Spleen (tissue), 11 donors: ENCODE measurements around the gene SEMA3E. TPM values are rescaled to one million over a fixed set of nuclear protein-coding genes. Genes with fewer than 3 reads are reported as not detected.

Experiments used
- DNase-seq: peaks from one replicate; pipeline ENCODE4 v3.0.0-alpha.2; 2020
- H3K27ac ChIP-seq, 8 donors: fragments of 200-600 bp; sonication (generic) in 7 of 8; 1 replicate in 4 of 8; 2 replicates in 4 of 8; pipeline versions ENCODE4 v1.5.0 to v1.8.0; 2016 to 2021; ENCODE audit warnings: inconsistent platforms in 4 of 8, mild to moderate bottlenecking in 4 of 8, moderate library complexity in 1 of 8
- H3K27me3 ChIP-seq, 7 donors: fragments of 200-600 bp; sonication (generic) in 6 of 7; replicated peaks in 1 of 7; 1 replicate in 4 of 7; 2 replicates in 3 of 7; pipeline versions ENCODE4 v1.5.0 to v1.8.0; 2016 to 2021; ENCODE audit warnings: inconsistent platforms in 3 of 7, mild to moderate bottlenecking in 1 of 7
- H3K36me3 ChIP-seq, 6 donors: fragments of 200-600 bp; sonication (generic) in 5 of 6; 1 replicate in 4 of 6; 2 replicates in 2 of 6; pipeline versions ENCODE4 v1.5.0 to v1.8.0; 2016 to 2021; ENCODE audit warnings: inconsistent platforms in 2 of 6
- H3K4me1 ChIP-seq, 6 donors: fragments of 200-600 bp; sonication (generic) in 5 of 6; 1 replicate in 3 of 6; 2 replicates in 3 of 6; pipeline versions ENCODE4 v1.5.0 to v1.8.0; 2016 to 2021; ENCODE audit warnings: inconsistent platforms in 3 of 6
- H3K4me3 ChIP-seq, 8 donors: fragments of 200-600 bp; sonication (generic) in 7 of 8; 1 replicate in 4 of 8; 2 replicates in 4 of 8; pipeline versions ENCODE4 v1.5.0 to v1.8.0; 2016 to 2021; ENCODE audit warnings: inconsistent platforms in 4 of 8, mild to moderate bottlenecking in 4 of 8, moderate library complexity in 2 of 8
- H3K9me3 ChIP-seq, 8 donors: fragments of 200-600 bp; sonication (generic) in 7 of 8; 1 replicate in 4 of 8; 2 replicates in 4 of 8; pipeline versions ENCODE4 v1.5.0 to v1.8.0; 2016 to 2021; ENCODE audit warnings: inconsistent platforms in 4 of 8
- POLR2A ChIP-seq, 3 donors: fragments of 450-650 bp; IDR thresholded peaks; one replicate each; pipeline ENCODE4 v1.5.1; 2017; ENCODE audit warnings: antibody characterized with exemption in 3 of 3, mild to moderate bottlenecking in 1 of 3
- POLR2AphosphoS5 ChIP-seq, 3 donors: sonication (generic); formaldehyde crosslinking; IDR thresholded peaks; one replicate each; pipeline ENCODE4 v1.5.1; 2017; ENCODE audit warnings: antibody characterized with exemption in 3 of 3
- WGBS, 5 donors: extraction: QIAGEN DNeasy Blood & Tissue Kit in 3 of 5; methylation state at CpG; one replicate each; pipeline versions ENCODE4 v1.1.5 to v1.1.7; 2013 to 2018; 5-methylcytosine and 5-hydroxymethylcytosine counted together
- intact Hi-C: fragments of 100-400 bp; cut with DNase I; formaldehyde crosslinking; loops from one replicate; pipeline ENCODE4 v1.15.0; 2023; ENCODE audit warnings: low total_unique reads
- polyA plus RNA-seq, 3 donors: library from polyadenylated mRNA; stranded (reverse); fragments of 200-250 nt; gene quantifications; one replicate each; pipeline ENCODE4 v1.2.1, GENCODE V29; 2013
- total RNA-seq, 7 donors: library from RNA; depleted of rRNA in 3 of 7; stranded (reverse); fragments of >200 nt in 3 of 7; fragmentation: NEBNext Ultra II Directional in 4 of 7; extraction: Animal tissue kit (Norgen Biotek cat#: 25700) in 4 of 7; gene quantifications; one replicate each; pipeline versions ENCODE4 v1.1.0 to v1.2.1, GENCODE V29; 2016 to 2021
- TF ChIP-seq, protein P1 (sequence below), 11 experiments: fragments of 200-600 bp in 7 of 11; fragments of 450-650 bp in 4 of 11; sonication (generic) in 4 of 11; IDR thresholded peaks in 8 of 11; conservative IDR thresholded peaks in 3 of 11; 1 replicate in 7 of 11; 2 replicates in 4 of 11; pipeline versions ENCODE4 v1.4.0 to v1.8.0; 2016 to 2021; ENCODE audit warnings: antibody characterized with exemption in 11 of 11, inconsistent platforms in 4 of 11, mild to moderate bottlenecking in 1 of 11
- donor health status: healthy with polysubstance abuse.
- donor health status: DM: no; HTN: no; CAD: no; lungs with moderate emphysema.
- donor health status: DM: no; HTN: no; CAD: no.
- donor health status: Bipolar disorder and iron deficiency.
- donor health status: healthy.
- donor health status: DM: no; HTN: no; CAD: no.
- donor health status: DM: yes; HTN: yes; CAD: no.

SEMA3E gene
- total and polyA plus RNA-seq, 10 donors: under 0.01 to 0.44 (median 0.29) TPM; not detected in 7

DNA sequence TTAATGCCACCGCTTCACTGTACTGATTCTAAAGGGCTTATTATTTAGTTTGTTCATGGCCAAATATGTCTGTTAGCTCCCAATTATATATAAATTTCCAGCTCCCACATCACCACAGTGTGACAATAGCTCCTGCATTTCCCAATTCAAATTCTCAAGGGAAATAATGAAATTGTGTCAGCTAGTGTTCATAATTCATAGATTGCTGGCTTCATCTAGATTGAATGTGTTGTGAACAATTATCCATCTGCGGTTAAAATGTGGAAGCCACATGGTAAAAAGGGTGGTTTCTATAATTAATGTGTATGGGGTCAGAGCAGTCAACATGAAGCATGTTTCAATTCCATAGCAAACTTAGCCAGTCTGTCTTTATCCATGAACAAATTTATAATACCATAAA, 154.3 kb downstream of the SEMA3E start:
- DNase-seq: no peak
- Histone ChIP-seq H3K9me3 (no peaks in the 10 kb centered on the region), H3K4me1 (no peaks in the 10 kb centered on the region), H3K4me3 (no peak overlapping the region), H3K36me3 (no peaks in the 10 kb centered on the region), H3K27me3 (no peaks in the 10 kb centered on the region), H3K27ac (no peak overlapping the region)
- 81 to 92% (median 90%) methylated on average over 2 of the region's 2 CpGs for WGBS, 5 donors
- intact Hi-C loops: no loop called here
- TF ChIP-seq POLR2A (IDR thresholded peaks at IDR 0.05) (no peak), POLR2AphosphoS5 (IDR thresholded peaks at IDR 0.05) (no peak)
- TF ChIP-seq, protein P1, sequence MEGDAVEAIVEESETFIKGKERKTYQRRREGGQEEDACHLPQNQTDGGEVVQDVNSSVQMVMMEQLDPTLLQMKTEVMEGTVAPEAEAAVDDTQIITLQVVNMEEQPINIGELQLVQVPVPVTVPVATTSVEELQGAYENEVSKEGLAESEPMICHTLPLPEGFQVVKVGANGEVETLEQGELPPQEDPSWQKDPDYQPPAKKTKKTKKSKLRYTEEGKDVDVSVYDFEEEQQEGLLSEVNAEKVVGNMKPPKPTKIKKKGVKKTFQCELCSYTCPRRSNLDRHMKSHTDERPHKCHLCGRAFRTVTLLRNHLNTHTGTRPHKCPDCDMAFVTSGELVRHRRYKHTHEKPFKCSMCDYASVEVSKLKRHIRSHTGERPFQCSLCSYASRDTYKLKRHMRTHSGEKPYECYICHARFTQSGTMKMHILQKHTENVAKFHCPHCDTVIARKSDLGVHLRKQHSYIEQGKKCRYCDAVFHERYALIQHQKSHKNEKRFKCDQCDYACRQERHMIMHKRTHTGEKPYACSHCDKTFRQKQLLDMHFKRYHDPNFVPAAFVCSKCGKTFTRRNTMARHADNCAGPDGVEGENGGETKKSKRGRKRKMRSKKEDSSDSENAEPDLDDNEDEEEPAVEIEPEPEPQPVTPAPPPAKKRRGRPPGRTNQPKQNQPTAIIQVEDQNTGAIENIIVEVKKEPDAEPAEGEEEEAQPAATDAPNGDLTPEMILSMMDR (IDR thresholded peaks at IDR 0.05 in 8 of 11, conservative IDR thresholded peaks at IDR 0.05 in 3 of 11): no peak

DNA sequence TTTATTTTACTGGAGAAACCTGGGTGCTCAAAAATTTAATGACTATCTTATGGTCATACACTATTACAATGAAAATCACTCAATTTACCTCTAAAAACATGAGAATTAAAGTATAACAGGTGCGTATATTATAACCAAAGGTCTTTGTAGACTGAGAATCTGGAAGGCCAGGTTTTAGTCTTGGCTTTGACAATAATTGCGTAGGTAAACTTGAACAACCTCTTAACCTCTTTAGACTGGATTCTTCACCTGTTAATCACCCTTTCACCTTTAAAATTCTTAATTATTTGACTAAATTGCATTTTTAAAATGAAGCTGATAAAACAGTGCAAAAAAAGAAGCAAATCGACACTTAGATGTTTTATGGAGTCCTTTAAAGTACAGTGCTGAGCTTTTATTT, 156.1 kb downstream of the SEMA3E start:
- TF ChIP-seq POLR2A (IDR thresholded peaks at IDR 0.05) (no peak), POLR2AphosphoS5 (IDR thresholded peaks at IDR 0.05) (no peak)
- TF ChIP-seq, protein P1 (IDR thresholded peaks at IDR 0.05 in 8 of 11, conservative IDR thresholded peaks at IDR 0.05 in 3 of 11): no peak

DNA sequence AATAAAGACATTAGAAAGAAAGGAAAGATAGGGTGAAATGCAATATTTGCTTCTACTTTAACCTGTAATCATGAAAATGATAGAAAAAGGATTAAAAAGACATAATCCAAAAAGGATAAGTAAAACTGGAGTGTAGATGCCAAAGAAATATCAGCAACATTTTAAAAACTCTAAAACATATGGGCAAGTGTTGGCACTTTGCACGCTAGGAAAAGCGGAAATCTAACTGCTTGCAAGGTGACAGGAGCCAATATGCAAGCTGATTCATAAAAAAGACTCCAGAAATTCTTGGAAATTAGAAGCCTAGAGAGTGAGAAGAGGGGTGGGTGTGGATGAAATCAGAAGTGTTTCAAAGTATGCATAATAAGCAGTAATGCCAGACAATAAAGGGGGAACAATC, 161.1 kb downstream of the SEMA3E start:
- Histone ChIP-seq H3K36me3 (no peaks in the 10 kb centered on the region), H3K4me1 (no peaks in the 10 kb centered on the region), H3K27ac (no peak overlapping the region), H3K27me3 (no peaks in the 10 kb centered on the region), H3K4me3 (no peak overlapping the region), H3K9me3 (no peaks in the 10 kb centered on the region)
- intact Hi-C loops: no loop called here
- TF ChIP-seq POLR2A (IDR thresholded peaks at IDR 0.05): no peak
- TF ChIP-seq, protein P1 (IDR thresholded peaks at IDR 0.05 in 8 of 11, conservative IDR thresholded peaks at IDR 0.05 in 3 of 11): no peak
- WGBS, 5 donors: 89 to 99% (median 93%) methylated on average over 2 of the region's 2 CpGs
- DNase-seq: no peak

More for the DNA sequence above, 156.1 kb downstream of the SEMA3E start:
- H3K27me3 ChIP-seq: no peaks in the 10 kb centered on the region
- no peaks in the 10 kb centered on the region for H3K9me3 ChIP-seq
- H3K4me3 ChIP-seq: no peak overlapping the region
- H3K36me3 ChIP-seq: no peaks in the 10 kb centered on the region
- WGBS, 5 donors: 76 to 85% (median 79%) methylated on average over 3 of the region's 3 CpGs
- no peak for DNase-seq
- intact Hi-C loops: no loop called here
- no peak overlapping the region for H3K27ac ChIP-seq
- no peaks in the 10 kb centered on the region for H3K4me1 ChIP-seq

DNA sequence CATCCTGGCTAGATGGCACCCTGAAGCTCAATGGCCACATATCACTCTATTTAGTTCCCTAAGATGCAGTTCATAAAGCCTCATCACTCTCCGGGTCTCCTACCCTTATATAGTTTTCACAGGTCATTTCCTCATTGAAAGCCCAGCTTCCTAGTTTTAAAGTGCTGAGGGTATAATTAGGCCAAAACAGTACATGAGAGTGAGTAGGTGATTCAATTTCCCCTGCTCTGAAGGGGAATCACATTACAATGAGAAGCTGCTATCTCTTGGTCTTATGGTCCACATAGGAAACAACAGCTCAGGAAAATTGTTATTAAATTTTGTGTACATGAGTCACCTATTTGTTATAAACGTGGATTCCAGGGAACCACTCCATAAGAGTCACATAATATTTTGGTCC, 162.0 kb downstream of the SEMA3E start:
- Histone ChIP-seq H3K9me3 (no peaks in the 10 kb centered on the region), H3K27me3 (no peaks in the 10 kb centered on the region), H3K27ac (no peak overlapping the region), H3K36me3 (no peaks in the 10 kb centered on the region), H3K4me3 (no peak overlapping the region), H3K4me1 (no peaks in the 10 kb centered on the region)
- WGBS, 5 donors: 40 to 63% (median 54%) methylated on average over 2 of the region's 2 CpGs
- TF ChIP-seq POLR2AphosphoS5 (IDR thresholded peaks at IDR 0.05): no peak
- TF ChIP-seq, protein P1 (IDR thresholded peaks at IDR 0.05 in 8 of 11, conservative IDR thresholded peaks at IDR 0.05 in 3 of 11): no peak
- no peak for TF ChIP-seq POLR2A (IDR thresholded peaks at IDR 0.05)
- intact Hi-C loops: no loop called here
- no peak for DNase-seq
